AG20443 (cell line): ENCODE results near the gene SCFD2.
"Not testable (repeated sequence)": the region's sequence is repeated elsewhere in the genome, so short reads cannot be mapped to it uniquely, and the experiment has no call there.

Experiments
- DNase-seq: peaks from one replicate; pipeline ENCODE4 v3.0.0; 2012; ENCODE audit warnings: low spot score, mixed read lengths

Gene SCFD2

GRCh38 chr4:53238352-53238751 is 127.5 kb downstream of the SCFD2 start:
- not testable (repeated sequence) for DNase-seq

GRCh38 chr4:53237811-53238210 is 128.1 kb downstream of the SCFD2 start:
- DNase-seq: not testable (repeated sequence)

- not testable (repeated sequence) for DNase-seq
These were observed 129.2 kb downstream of the SCFD2 start for GRCh38 chr4:53236624-53237023.

- no peak for DNase-seq
These were observed 130.3 kb downstream of the SCFD2 start for GRCh38 chr4:53235547-53235946.

GRCh38 chr4:53234669-53235068 is 131.2 kb downstream of the SCFD2 start:
- DNase-seq: no peak

GRCh38 chr4:53234111-53234510 is 131.8 kb downstream of the SCFD2 start:
- DNase-seq: no peak

GRCh38 chr4:53233114-53233795 is 132.6 kb downstream of the SCFD2 start:
- no peak for DNase-seq

GRCh38 chr4:53232371-53232770 is 133.5 kb downstream of the SCFD2 start:
- no peak for DNase-seq

GRCh38 chr4:53228036-53228435 is 137.8 kb downstream of the SCFD2 start:
- DNase-seq: no peak

GRCh38 chr4:53227451-53227850 is 138.4 kb downstream of the SCFD2 start:
- no peak for DNase-seq

GRCh38 chr4:53221832-53222480 is 143.9 kb downstream of the SCFD2 start:
- DNase-seq: no peak

- DNase-seq: not testable (repeated sequence)
These were observed 146.7 kb downstream of the SCFD2 start for GRCh38 chr4:53219148-53219547.

GRCh38 chr4:53208753-53209152 is 157.1 kb downstream of the SCFD2 start:
- no peak for DNase-seq

GRCh38 chr4:53205970-53206369 is 159.9 kb downstream of the SCFD2 start:
- DNase-seq: no peak

- DNase-seq: no peak
These were observed 166.5 kb downstream of the SCFD2 start for GRCh38 chr4:53199356-53199755.

GRCh38 chr4:53197772-53198142 is 168.1 kb downstream of the SCFD2 start:
- no peak for DNase-seq

GRCh38 chr4:53196882-53197771 is 168.7 kb downstream of the SCFD2 start:
- DNase-seq: peak; percentile 58

GRCh38 chr4:53195815-53196661 is 169.8 kb downstream of the SCFD2 start:
- DNase-seq: no peak

GRCh38 chr4:53194727-53195126 is 171.1 kb downstream of the SCFD2 start:
- no peak for DNase-seq

- DNase-seq: no peak
These were observed 172.8 kb downstream of the SCFD2 start for GRCh38 chr4:53193111-53193510.

- DNase-seq: no peak
These were observed 173.4 kb downstream of the SCFD2 start for GRCh38 chr4:53192496-53192895.

GRCh38 chr4:53191997-53192396 is 173.9 kb downstream of the SCFD2 start:
- DNase-seq: no peak
